HEK293 (cell line): Measurements from ENCODE around the gene TRAPPC12.

Experiments
- CTCF ChIA-PET: fragments of 350-600 bp; formaldehyde crosslinking; extraction: SDS; loops from one replicate; lab custom pipeline; 2021; ENCODE audit warnings: antibody characterized with exemption; lab: Yijun Ruan, JAX
- POLR2A ChIA-PET: fragments of 300-600 bp; formaldehyde crosslinking; extraction: SDS; loops from one replicate; lab custom pipeline; 2020; ENCODE audit warnings: antibody characterized with exemption, inconsistent platforms; lab: Yijun Ruan, JAX
- H3K27ac ChIP-seq: fragments of 200-500 bp; sonication (Bioruptor generic); 2 replicates; pipeline ENCODE4 v1.5.1; 2014; ENCODE audit warnings: low read depth, low read length, control low read depth, inconsistent platforms; ENCODE audit errors: extremely low read depth
- H3K36me3 ChIP-seq, 2 experiments: fragments of 200-500 bp in 1 of 2; sonication (Bioruptor generic) in 1 of 2; 1 replicate in 1 of 2; 2 replicates in 1 of 2; pipeline ENCODE4 v1.5.1; 2014 to 2017; ENCODE audit warnings: inconsistent platforms in 2 of 2, low read length in 2 of 2; ENCODE audit not compliant: control insufficient read depth in 2 of 2, insufficient read depth in 1 of 2
- H3K4me1 ChIP-seq: fragments of 200-500 bp; sonication (Bioruptor generic); 2 replicates; pipeline ENCODE4 v1.5.1; 2014; ENCODE audit warnings: mild to moderate bottlenecking, low read length, inconsistent platforms; ENCODE audit not compliant: control insufficient read depth, insufficient read depth
- H3K4me3 ChIP-seq: 2 replicates; pipeline ENCODE4 v1.5.1; 2011; ENCODE audit warnings: low read depth, mild to moderate bottlenecking, control low read depth, low read length, moderate library complexity
- H3K9me3 ChIP-seq: fragments of 200-500 bp; sonication (Bioruptor generic); 2 replicates; pipeline ENCODE4 v1.5.1; 2014; ENCODE audit warnings: low read depth, low read length, inconsistent platforms; ENCODE audit not compliant: control insufficient read depth, insufficient read depth
- KLF16 ChIP-seq: fragments of 450-650 bp; formaldehyde crosslinking; IDR thresholded peaks from 2 replicates; pipeline ENCODE4 v1.5.1; 2017; ENCODE audit warnings: missing biosample characterization, missing genetic modification characterization
- PRDM1 ChIP-seq: fragments of 450-650 bp; formaldehyde crosslinking; IDR thresholded peaks from 2 replicates; pipeline ENCODE4; 2016; ENCODE audit warnings: missing biosample characterization, missing genetic modification characterization
- RBAK ChIP-seq: fragments of 450-650 bp; formaldehyde crosslinking; IDR thresholded peaks from 2 replicates; pipeline ENCODE4 v1.5.1; 2016; ENCODE audit warnings: missing biosample characterization, missing genetic modification characterization
- TRIM28 ChIP-seq: IDR thresholded peaks from 2 replicates; pipeline ENCODE4 v1.6.1; 2011; ENCODE audit warnings: low read length, control low read depth, borderline replicate concordance
- ZFHX2 ChIP-seq: fragments of 450-650 bp; formaldehyde crosslinking; conservative IDR thresholded peaks from 2 replicates; pipeline ENCODE4 v1.5.1; 2016; ENCODE audit warnings: missing biosample characterization, missing genetic modification characterization
- ZFP69B ChIP-seq: fragments of 450-650 bp; formaldehyde crosslinking; IDR thresholded peaks from 2 replicates; pipeline ENCODE4 v1.5.1; 2016; ENCODE audit warnings: missing biosample characterization, missing genetic modification characterization
- ZNF169 ChIP-seq: fragments of 450-650 bp; formaldehyde crosslinking; IDR thresholded peaks from 2 replicates; pipeline ENCODE4 v1.5.1; 2016; ENCODE audit warnings: missing biosample characterization, missing genetic modification characterization
- ZNF202 ChIP-seq: fragments of 450-650 bp; formaldehyde crosslinking; IDR thresholded peaks from 2 replicates; pipeline ENCODE4 v1.5.1; 2016; ENCODE audit warnings: missing biosample characterization, missing genetic modification characterization, borderline replicate concordance
- ZNF214 ChIP-seq: fragments of 450-650 bp; formaldehyde crosslinking; IDR thresholded peaks from 2 replicates; pipeline ENCODE4 v1.5.1; 2017; ENCODE audit warnings: missing biosample characterization, mild to moderate bottlenecking, missing genetic modification characterization, borderline replicate concordance
- ZNF274 ChIP-seq, 2 experiments: fragments of 200-500 bp in 1 of 2; fragments of 450-650 bp in 1 of 2; sonication (Bioruptor generic) in 1 of 2; formaldehyde crosslinking in 1 of 2; IDR thresholded peaks; 2 replicates each; pipeline versions ENCODE4 v1.5.1 to v1.6.1; 2014 to 2016; ENCODE audit warnings: borderline replicate concordance in 1 of 2, inconsistent platforms in 1 of 2, low read length in 1 of 2, missing biosample characterization in 1 of 2, missing genetic modification characterization in 1 of 2
- ZNF311 ChIP-seq: fragments of 450-650 bp; formaldehyde crosslinking; IDR thresholded peaks from 2 replicates; pipeline ENCODE4 v1.5.1; 2017; ENCODE audit warnings: missing biosample characterization, missing genetic modification characterization, borderline replicate concordance
- ZNF423 ChIP-seq: fragments of 450-650 bp; formaldehyde crosslinking; IDR thresholded peaks from 2 replicates; pipeline ENCODE4 v1.5.1; 2016; ENCODE audit warnings: missing biosample characterization, missing genetic modification characterization
- ZNF658 ChIP-seq: fragments of 450-650 bp; formaldehyde crosslinking; IDR thresholded peaks from 2 replicates; pipeline ENCODE4; 2016; ENCODE audit warnings: missing biosample characterization, missing genetic modification characterization
- ZNF664 ChIP-seq: fragments of 450-650 bp; formaldehyde crosslinking; IDR thresholded peaks from 2 replicates; pipeline ENCODE4 v1.5.1; 2016; ENCODE audit warnings: missing biosample characterization, missing genetic modification characterization
- ZNF747 ChIP-seq: fragments of 450-650 bp; formaldehyde crosslinking; IDR thresholded peaks from 2 replicates; pipeline ENCODE4 v1.5.1; 2016; ENCODE audit warnings: missing biosample characterization, missing genetic modification characterization
- ZNF843 ChIP-seq: fragments of 450-650 bp; formaldehyde crosslinking; IDR thresholded peaks from 2 replicates; pipeline ENCODE4 v1.5.1; 2016; ENCODE audit warnings: missing biosample characterization, missing genetic modification characterization
- TF ChIP-seq, protein P1 (sequence below): fragments of 450-650 bp; IDR thresholded peaks from 2 replicates; pipeline ENCODE4 v1.5.1; 2018; ENCODE audit warnings: missing biosample characterization, missing genetic modification characterization
- TF ChIP-seq, protein P2 (sequence below): sonication (generic); formaldehyde crosslinking; IDR thresholded peaks from 2 replicates; pipeline ENCODE4 v1.8.1; 2022; ENCODE audit warnings: mild to moderate bottlenecking, moderate library complexity, missing genetic modification reagents

TRAPPC12 gene

GRCh38 chr2:3424171-3424795 lies 44.8 kb downstream of the TRAPPC12 start (continued):
- TF ChIP-seq PRDM1 (tag by site-specific recombination) (no peak), ZNF664 (tag by site-specific recombination) (no peak)

- Histone ChIP-seq H3K4me1 (no peaks in the 10 kb centered on the region), H3K4me3 (no peak overlapping the region), H3K27ac (no peak overlapping the region), H3K36me3 (peaks cover 5 to 83% of the 10 kb centered on the region in 2 experiments; a peak in 2 of 3 replicates), H3K9me3 (no peaks in the 10 kb centered on the region)
- TF ChIP-seq, protein P1, sequence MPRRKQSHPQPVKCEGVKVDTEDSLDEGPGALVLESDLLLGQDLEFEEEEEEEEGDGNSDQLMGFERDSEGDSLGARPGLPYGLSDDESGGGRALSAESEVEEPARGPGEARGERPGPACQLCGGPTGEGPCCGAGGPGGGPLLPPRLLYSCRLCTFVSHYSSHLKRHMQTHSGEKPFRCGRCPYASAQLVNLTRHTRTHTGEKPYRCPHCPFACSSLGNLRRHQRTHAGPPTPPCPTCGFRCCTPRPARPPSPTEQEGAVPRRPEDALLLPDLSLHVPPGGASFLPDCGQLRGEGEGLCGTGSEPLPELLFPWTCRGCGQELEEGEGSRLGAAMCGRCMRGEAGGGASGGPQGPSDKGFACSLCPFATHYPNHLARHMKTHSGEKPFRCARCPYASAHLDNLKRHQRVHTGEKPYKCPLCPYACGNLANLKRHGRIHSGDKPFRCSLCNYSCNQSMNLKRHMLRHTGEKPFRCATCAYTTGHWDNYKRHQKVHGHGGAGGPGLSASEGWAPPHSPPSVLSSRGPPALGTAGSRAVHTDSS (tag by site-specific recombination), result no peak
- ChIA-PET POLR2A (no interaction called here), CTCF (interaction anchor here (0.7 to 4.5 kb wide), 3 partner anchors 15 to 1657 kb away, joined by 3 to 55 read pairs (median 3); no protein-coding TSS in a partner anchor)
These were observed 47.1 kb downstream of the TRAPPC12 start for GRCh38 chr2:3426615-3427014.

- Histone ChIP-seq H3K27ac (no peak overlapping the region), H3K4me3 (no peak overlapping the region), H3K4me1 (no peaks in the 10 kb centered on the region), H3K9me3 (no peaks in the 10 kb centered on the region), H3K36me3 (peaks cover 5 to 76% of the 10 kb centered on the region in 2 experiments; a peak in 2 of 3 replicates)
- no peak for TF ChIP-seq ZNF658
- no peak for TF ChIP-seq ZFHX2 (tag by site-specific recombination)
- TF ChIP-seq ZFP69B (tag by site-specific recombination), result no peak
- TF ChIP-seq ZNF747 (tag by site-specific recombination), result no peak
- TF ChIP-seq, protein P2, sequence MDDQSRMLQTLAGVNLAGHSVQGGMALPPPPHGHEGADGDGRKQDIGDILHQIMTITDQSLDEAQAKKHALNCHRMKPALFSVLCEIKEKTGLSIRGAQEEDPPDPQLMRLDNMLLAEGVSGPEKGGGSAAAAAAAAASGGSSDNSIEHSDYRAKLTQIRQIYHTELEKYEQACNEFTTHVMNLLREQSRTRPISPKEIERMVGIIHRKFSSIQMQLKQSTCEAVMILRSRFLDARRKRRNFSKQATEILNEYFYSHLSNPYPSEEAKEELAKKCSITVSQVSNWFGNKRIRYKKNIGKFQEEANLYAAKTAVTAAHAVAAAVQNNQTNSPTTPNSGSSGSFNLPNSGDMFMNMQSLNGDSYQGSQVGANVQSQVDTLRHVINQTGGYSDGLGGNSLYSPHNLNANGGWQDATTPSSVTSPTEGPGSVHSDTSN (CRISPR knock-in tag), result no peak
- no peak for TF ChIP-seq ZNF274 (IDR thresholded peaks at IDR 0.05; ENCODE audit: low read length)
- no peak for TF ChIP-seq ZNF274 (tag by site-specific recombination; IDR thresholded peaks at IDR 0.05; ENCODE audit: borderline replicate concordance)
- TF ChIP-seq ZNF214 (tag by site-specific recombination), result no peak
- no peak for TF ChIP-seq ZNF423 (tag by site-specific recombination)
- TF ChIP-seq KLF16 (tag by site-specific recombination), result no peak
- no peak for TF ChIP-seq ZNF202 (tag by site-specific recombination)
- no peak for TF ChIP-seq RBAK (tag by site-specific recombination)
- no peak for TF ChIP-seq ZNF843 (tag by site-specific recombination)
- TF ChIP-seq TRIM28, result no peak
- no peak for TF ChIP-seq ZNF169 (tag by site-specific recombination)
- TF ChIP-seq ZNF311 (tag by site-specific recombination), result no peak
- ChIA-PET POLR2A (no interaction called here), CTCF (interaction anchor here (0.6 to 1.3 kb wide), 4 partner anchors 30 to 260 kb away, joined by 3 to 6 read pairs (median 4); no protein-coding TSS in a partner anchor)
These were observed 47.8 kb downstream of the TRAPPC12 start for GRCh38 chr2:3427272-3427671.
